ENCODE results near the gene LPCAT2.

LPCAT2 gene

GRCh38 chr16:55501549-55502322 lies 7.1 kb upstream of the LPCAT2 start:
- no peak overlapping the region for H3K4me3 ChIP-seq (IDR thresholded peaks at IDR 0.05; ENCODE audit: insufficient read depth, low read depth, low read length)
- no peak overlapping the region for H3K9ac ChIP-seq
- no peaks in the 10 kb centered on the region for H3K27me3 ChIP-seq (ENCODE audit: insufficient read depth, low read depth)
- no peaks in the 10 kb centered on the region for H3K36me3 ChIP-seq (ENCODE audit: insufficient read depth)
- H3K27ac ChIP-seq = no peak overlapping the region
- no peak overlapping the region for H3K4me2 ChIP-seq
- H3K79me2 ChIP-seq (ENCODE audit: insufficient read depth, low read depth) = no peaks in the 10 kb centered on the region
- H3K4me1 ChIP-seq (ENCODE audit: low read depth, poor library complexity, severe bottlenecking) = no peaks in the 10 kb centered on the region
- H4K20me1 ChIP-seq (ENCODE audit: insufficient read depth) = no peaks in the 10 kb centered on the region
- 0 out of 2 replicates have a peak, but pooled peaks have one; percentile 16 for TF ChIP-seq CTCF (conservative IDR thresholded peaks at IDR 0.05; ENCODE audit: low read depth, low read length)
- H2AFZ ChIP-seq (ENCODE audit: low read depth) = no peak overlapping the region

- Histone ChIP-seq H3K27ac (no peak overlapping the region), H3K79me2 (ENCODE audit: insufficient read depth, low read depth) (no peaks in the 10 kb centered on the region), H3K4me2 (no peak overlapping the region), H3K4me3 (IDR thresholded peaks at IDR 0.05; ENCODE audit: insufficient read depth, low read depth, low read length) (no peak overlapping the region), H3K27me3 (ENCODE audit: insufficient read depth, low read depth) (no peaks in the 10 kb centered on the region), H2AFZ (ENCODE audit: low read depth) (no peak overlapping the region), H4K20me1 (ENCODE audit: insufficient read depth) (no peaks in the 10 kb centered on the region), H3K4me1 (ENCODE audit: low read depth, poor library complexity, severe bottlenecking) (no peaks in the 10 kb centered on the region), H3K9ac (no peak overlapping the region), H3K36me3 (ENCODE audit: insufficient read depth) (no peaks in the 10 kb centered on the region)
- no peak for TF ChIP-seq CTCF (conservative IDR thresholded peaks at IDR 0.05; ENCODE audit: low read depth, low read length)
Observed at GRCh38 chr16:55502801-55503366, 6.0 kb upstream of the LPCAT2 start.

GRCh38 chr16:55503726-55504550 lies 4.9 kb upstream of the LPCAT2 start:
- no peak overlapping the region for H3K27ac ChIP-seq
- H3K9ac ChIP-seq = no peak overlapping the region
- H3K4me2 ChIP-seq = no peak overlapping the region
- H3K36me3 ChIP-seq (ENCODE audit: insufficient read depth) = no peaks in the 10 kb centered on the region
- no peak for TF ChIP-seq CTCF (conservative IDR thresholded peaks at IDR 0.05; ENCODE audit: low read depth, low read length)
- H3K79me2 ChIP-seq (ENCODE audit: insufficient read depth, low read depth) = no peaks in the 10 kb centered on the region
- H3K27me3 ChIP-seq (ENCODE audit: insufficient read depth, low read depth) = no peaks in the 10 kb centered on the region
- peaks cover 4% of the 10 kb centered on the region for H3K4me1 ChIP-seq (ENCODE audit: low read depth, poor library complexity, severe bottlenecking)
- no peaks in the 10 kb centered on the region for H4K20me1 ChIP-seq (ENCODE audit: insufficient read depth)
- no peak overlapping the region for H3K4me3 ChIP-seq (IDR thresholded peaks at IDR 0.05; ENCODE audit: insufficient read depth, low read depth, low read length)
- H2AFZ ChIP-seq (ENCODE audit: low read depth) = no peak overlapping the region

- Histone ChIP-seq H3K4me2 (no peak overlapping the region), H3K27me3 (ENCODE audit: insufficient read depth, low read depth) (no peaks in the 10 kb centered on the region), H3K4me1 (ENCODE audit: low read depth, poor library complexity, severe bottlenecking) (peaks cover 9% of the 10 kb centered on the region), H2AFZ (ENCODE audit: low read depth) (no peak overlapping the region), H4K20me1 (ENCODE audit: insufficient read depth) (no peaks in the 10 kb centered on the region), H3K79me2 (ENCODE audit: insufficient read depth, low read depth) (no peaks in the 10 kb centered on the region), H3K4me3 (IDR thresholded peaks at IDR 0.05; ENCODE audit: insufficient read depth, low read depth, low read length) (no peak overlapping the region), H3K27ac (no peak overlapping the region), H3K36me3 (ENCODE audit: insufficient read depth) (no peaks in the 10 kb centered on the region), H3K9ac (no peak overlapping the region)
- no peak for TF ChIP-seq CTCF (conservative IDR thresholded peaks at IDR 0.05; ENCODE audit: low read depth, low read length)
Observed at GRCh38 chr16:55505333-55506015, 3.4 kb upstream of the LPCAT2 start.

Measured in KMS-11 (cell line).